A673 (cell line): ENCODE data around the gene LBR. TPM values are rescaled to one million over a fixed set of nuclear protein-coding genes. Genes with fewer than 3 reads are reported as not detected.

Source experiments
- BruUV-seq: library from RNA; stranded (reverse); fragments of 400-500 nt; replicated peaks from 2 replicates; lab custom pipeline; 2021; lab: Mats Ljungman, UMichigan
- CTCF ChIA-PET: fragments of 300-600 bp; sonication (Branson Sonifier 250); formaldehyde crosslinking; loops from one replicate; lab custom pipeline; 2022; ENCODE audit warnings: antibody characterized with exemption; lab: Charles Lee
- POLR2A ChIA-PET: fragments of 300-600 bp; sonication (Branson Sonifier 250); formaldehyde crosslinking; loops from one replicate; lab custom pipeline; 2022; ENCODE audit warnings: antibody characterized with exemption; ENCODE audit not compliant: low non-redundant PET; lab: Charles Lee
- DNase-seq: peaks from one replicate; pipeline ENCODE4 v3.0.0-alpha.2; 2015; ENCODE audit warnings: low spot score
- H3K27ac ChIP-seq: fragments of 200-600 bp; sonication (generic); 2 replicates; pipeline ENCODE4 v1.5.1; 2016; ENCODE audit warnings: mixed run types, low read depth, mild to moderate bottlenecking, mixed read lengths, antibody characterized with exemption, low read length; ENCODE audit not compliant: poor library complexity, severe bottlenecking
- H3K27me3 ChIP-seq: fragments of 200-600 bp; sonication (generic); replicated peaks from 2 replicates; pipeline ENCODE4 v1.6.1; 2017; ENCODE audit warnings: mixed run types, low read depth, mild to moderate bottlenecking, mixed read lengths, antibody characterized with exemption, low read length; ENCODE audit not compliant: insufficient read depth, poor library complexity
- H3K36me3 ChIP-seq: fragments of 200-600 bp; sonication (generic); 2 replicates; pipeline ENCODE4 v1.6.1; 2016; ENCODE audit warnings: mixed run types, mild to moderate bottlenecking, mixed read lengths, antibody characterized with exemption, low read length; ENCODE audit not compliant: insufficient read depth, poor library complexity, severe bottlenecking
- H3K4me1 ChIP-seq: fragments of 200-600 bp; sonication (generic); 2 replicates; pipeline ENCODE4 v1.6.1; 2017; ENCODE audit warnings: mixed run types, mild to moderate bottlenecking, mixed read lengths, antibody characterized with exemption, low read length; ENCODE audit not compliant: insufficient read depth, poor library complexity, severe bottlenecking
- H3K4me3 ChIP-seq: fragments of 200-600 bp; sonication (generic); 2 replicates; pipeline ENCODE4 v1.5.1; 2016; ENCODE audit warnings: low read depth, mixed run types, mild to moderate bottlenecking, mixed read lengths, low read length; ENCODE audit not compliant: poor library complexity, severe bottlenecking
- H3K9me3 ChIP-seq: fragments of 200-600 bp; sonication (generic); 2 replicates; pipeline ENCODE4 v1.6.1; 2016; ENCODE audit warnings: mixed run types, low read depth, mild to moderate bottlenecking, mixed read lengths, antibody characterized with exemption, low read length; ENCODE audit not compliant: poor library complexity, severe bottlenecking
- CTCF ChIP-seq: fragments of 300-800, 200-600 bp; sonication (generic); conservative IDR thresholded peaks from 2 replicates; pipeline ENCODE4 v1.5.1; 2017; ENCODE audit warnings: low read depth, mild to moderate bottlenecking, antibody characterized with exemption, low read length, moderate library complexity, mixed read lengths
- EZH2 ChIP-seq: fragments of 200-600 bp; sonication (generic); IDR thresholded peaks from 2 replicates; pipeline ENCODE4 v1.6.1; 2017; ENCODE audit warnings: borderline replicate concordance, low read depth, mild to moderate bottlenecking, mixed read lengths, antibody characterized with exemption, low read length; ENCODE audit not compliant: poor library complexity, severe bottlenecking
- intact Hi-C: fragments of 100-400 bp; cut with micrococcal nuclease; formaldehyde crosslinking; loops from one replicate; pipeline ENCODE4 v1.10.0; 2022; ENCODE audit not compliant: unreplicated experiment
- total RNA-seq: library from RNA; stranded (reverse); gene quantifications from 2 replicates; pipeline ENCODE4 v1.2.3, GENCODE V29; 2021

The LBR gene
- total RNA-seq, 1 experiment from 2014 or later: 147 TPM

DNA sequence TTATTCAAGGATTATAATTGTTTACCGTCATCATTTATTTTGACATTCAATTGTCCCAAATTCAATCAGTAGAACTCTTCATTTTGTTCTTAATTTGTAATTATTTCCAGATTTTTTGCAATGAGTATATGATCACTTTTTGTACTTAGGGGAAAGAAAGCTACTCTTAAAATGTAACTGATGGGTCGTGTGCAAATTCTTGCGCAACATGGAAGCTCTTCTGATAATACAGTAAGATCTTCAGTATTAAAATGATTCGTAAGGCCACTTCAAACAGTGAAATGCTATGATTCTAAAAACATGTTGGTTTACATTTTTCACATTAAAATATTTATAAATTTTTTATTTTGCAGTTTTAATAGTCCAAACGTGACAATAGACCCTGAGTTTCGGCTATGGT, 63.4 kb downstream of the LBR start:
- BruUV-seq: no TSS peak
- TF ChIP-seq CTCF (no peak), EZH2 (no peak)
- Histone ChIP-seq H3K4me1 (no peaks in the 10 kb centered on the region), H3K9me3 (no peaks in the 10 kb centered on the region), H3K36me3 (no peaks in the 10 kb centered on the region), H3K27ac (no peak overlapping the region), H3K27me3 (no peaks in the 10 kb centered on the region), H3K4me3 (no peak overlapping the region)
- DNase-seq: no peak
- POLR2A ChIA-PET: no interaction called here
- intact Hi-C loops: no loop called here
- CTCF ChIA-PET: no interaction called here

GRCh38 chr1:225362805-225363204, 65.0 kb downstream of the LBR start:
- Histone ChIP-seq H3K27ac (no peak overlapping the region), H3K4me1 (no peaks in the 10 kb centered on the region), H3K4me3 (no peak overlapping the region), H3K9me3 (no peaks in the 10 kb centered on the region), H3K36me3 (no peaks in the 10 kb centered on the region), H3K27me3 (no peaks in the 10 kb centered on the region)
- TF ChIP-seq EZH2: no peak
- TF ChIP-seq CTCF: no peak
- DNase-seq: no peak
- POLR2A ChIA-PET: no interaction called here
- CTCF ChIA-PET: no interaction called here
- intact Hi-C loops: no loop called here
- BruUV-seq: no TSS peak

DNA sequence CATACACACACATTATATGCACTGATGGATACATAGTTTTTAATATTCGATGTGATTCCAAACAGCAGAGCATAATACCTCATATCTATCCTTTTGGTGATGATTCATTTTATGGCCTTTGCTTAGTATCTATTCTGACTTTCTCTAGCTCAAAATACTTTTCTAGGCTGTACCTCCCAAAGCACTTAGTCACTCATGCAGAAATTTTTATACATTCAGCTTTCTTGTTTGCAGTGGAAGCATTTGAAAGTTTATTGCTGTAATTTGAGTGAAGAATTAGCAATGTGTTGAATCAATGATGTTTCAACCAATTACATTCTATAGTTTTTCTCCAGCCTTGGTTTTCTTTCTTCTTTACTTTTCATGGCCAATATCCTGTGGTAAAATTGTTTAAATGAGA, 66.7 kb downstream of the LBR start:
- DNase-seq: peak; percentile 36
- H3K27me3 ChIP-seq: no peaks in the 10 kb centered on the region
- no TSS peak for BruUV-seq
- H3K4me3 ChIP-seq: no peak overlapping the region
- no peaks in the 10 kb centered on the region for H3K9me3 ChIP-seq
- intact Hi-C loops: no loop called here
- TF ChIP-seq CTCF: no peak
- no peak for TF ChIP-seq EZH2
- H3K36me3 ChIP-seq: no peaks in the 10 kb centered on the region
- ChIA-PET CTCF (no interaction called here), POLR2A (no interaction called here)
- H3K4me1 ChIP-seq: no peaks in the 10 kb centered on the region
- no peak overlapping the region for H3K27ac ChIP-seq
